Liver (tissue), 9 donors: ENCODE results near the gene PRSS12. TPM values are rescaled to one million over a fixed set of nuclear protein-coding genes. Genes with fewer than 3 reads are reported as not detected.

Experiments
- DNase-seq: peaks from one replicate; pipeline ENCODE4 v3.0.0-alpha.2; 2017; ENCODE audit warnings: low spot score
- H3K27ac ChIP-seq, 2 donors: one replicate each; pipeline ENCODE4 v1.7.0; 2013; ENCODE audit warnings: inconsistent platforms in 2 of 2, low read length in 2 of 2, control low read depth in 1 of 2, low read depth in 1 of 2, mild to moderate bottlenecking in 1 of 2
- H3K27me3 ChIP-seq, 4 donors: one replicate each; pipeline versions ENCODE4 v1.6.1 to v1.7.0; 2013; ENCODE audit warnings: low read length in 3 of 4, inconsistent platforms in 1 of 4, mild to moderate bottlenecking in 1 of 4, moderate library complexity in 1 of 4; ENCODE audit not compliant: control insufficient read depth in 4 of 4, insufficient read depth in 4 of 4
- H3K36me3 ChIP-seq, 4 donors: one replicate each; pipeline versions ENCODE4 v1.6.1 to v1.7.0; 2013; ENCODE audit warnings: low read length in 3 of 4, mild to moderate bottlenecking in 3 of 4, low read depth in 1 of 4, moderate library complexity in 1 of 4; ENCODE audit not compliant: control insufficient read depth in 4 of 4, insufficient read depth in 3 of 4
- H3K4me1 ChIP-seq, 4 donors: one replicate each; pipeline versions ENCODE4 v1.6.1 to v1.7.0; 2013; ENCODE audit warnings: low read length in 3 of 4, mild to moderate bottlenecking in 3 of 4, moderate library complexity in 1 of 4; ENCODE audit not compliant: control insufficient read depth in 4 of 4, insufficient read depth in 4 of 4
- H3K4me3 ChIP-seq, 3 donors: one replicate each; pipeline versions ENCODE4 v1.6.1 to v1.7.0; 2013; ENCODE audit warnings: low read length in 3 of 3, control low read depth in 1 of 3, low read depth in 1 of 3, mild to moderate bottlenecking in 1 of 3
- H3K9ac ChIP-seq, 2 donors: one replicate each; pipeline ENCODE4 v1.7.0; 2013; ENCODE audit warnings: low read length in 2 of 2, mild to moderate bottlenecking in 2 of 2, moderate library complexity in 2 of 2, control low read depth in 1 of 2, low read depth in 1 of 2
- H3K9me3 ChIP-seq, 4 donors: one replicate each; pipeline versions ENCODE4 v1.6.1 to v1.7.0; 2013; ENCODE audit warnings: low read length in 3 of 4; ENCODE audit not compliant: control insufficient read depth in 4 of 4
- EGR1 ChIP-seq, 2 donors: IDR thresholded peaks; 2 replicates each; pipeline ENCODE4 v1.6.1; 2016 to 2018; ENCODE audit warnings: antibody characterized with exemption in 2 of 2, low read depth in 2 of 2
- FOXA1 ChIP-seq: IDR thresholded peaks from 2 replicates; pipeline ENCODE4 v1.6.1; 2016; ENCODE audit warnings: antibody characterized with exemption
- FOXA2 ChIP-seq: IDR thresholded peaks from 2 replicates; pipeline ENCODE4 v1.6.1; 2016; ENCODE audit warnings: antibody characterized with exemption
- GABPA ChIP-seq, 2 donors: IDR thresholded peaks in 1 of 2; conservative IDR thresholded peaks in 1 of 2; 2 replicates each; pipeline ENCODE4 v1.6.1; 2016; ENCODE audit warnings: antibody characterized with exemption in 2 of 2, mild to moderate bottlenecking in 1 of 2, moderate library complexity in 1 of 2
- HNF4A ChIP-seq, 2 donors: conservative IDR thresholded peaks; 2 replicates each; pipeline ENCODE4 v1.6.1; 2016; ENCODE audit warnings: antibody characterized with exemption in 2 of 2, mild to moderate bottlenecking in 2 of 2
- HNF4G ChIP-seq: IDR thresholded peaks from 2 replicates; pipeline ENCODE4 v1.6.1; 2016; ENCODE audit warnings: antibody characterized with exemption
- JUND ChIP-seq, 2 donors: IDR thresholded peaks; 2 replicates each; pipeline ENCODE4 v1.6.1; 2016; ENCODE audit warnings: antibody characterized with exemption in 2 of 2
- NR2F2 ChIP-seq: IDR thresholded peaks from 2 replicates; pipeline ENCODE4 v1.6.1; 2016; ENCODE audit warnings: antibody characterized with exemption
- RAD21 ChIP-seq, 2 donors: IDR thresholded peaks; 2 replicates each; pipeline ENCODE4 v1.6.1; 2016; ENCODE audit warnings: antibody characterized with exemption in 2 of 2, mild to moderate bottlenecking in 2 of 2
- RXRA ChIP-seq, 2 donors: IDR thresholded peaks; 2 replicates each; pipeline ENCODE4 v1.6.1; 2017 to 2018; ENCODE audit warnings: antibody characterized with exemption in 2 of 2, mild to moderate bottlenecking in 1 of 2
- SP1 ChIP-seq: IDR thresholded peaks from 2 replicates; pipeline ENCODE4 v1.6.1; 2018; ENCODE audit warnings: antibody characterized with exemption, mild to moderate bottlenecking
- TAF1 ChIP-seq: conservative IDR thresholded peaks from 2 replicates; pipeline ENCODE4 v1.6.1; 2016; ENCODE audit warnings: antibody characterized with exemption, mild to moderate bottlenecking
- YY1 ChIP-seq: IDR thresholded peaks from 2 replicates; pipeline ENCODE4 v1.6.1; 2016; ENCODE audit warnings: antibody characterized with exemption, mild to moderate bottlenecking
- WGBS: extraction: QIAGEN DNeasy Blood & Tissue Kit; methylation state at CpG from one replicate; pipeline ENCODE4 v1.1.7; 2013; 5-methylcytosine and 5-hydroxymethylcytosine counted together
- polyA plus RNA-seq, 2 donors: library from polyadenylated mRNA; stranded (reverse) in 1 of 2; unstranded in 1 of 2; fragments of 200-250 nt in 1 of 2; fragments of >200 nt in 1 of 2; fragmentation: Nextera tagmentation in 1 of 2; extraction: Ambion mirVana in 1 of 2; gene quantifications; one replicate each; pipeline versions ENCODE4 v1.2.1 to v1.2.3, GENCODE V29; 2013 to 2015
- total RNA-seq, 2 donors: library from RNA; depleted of rRNA; stranded (reverse); fragments of >200 nt; gene quantifications; one replicate each; pipeline ENCODE4 v1.2.3, GENCODE V29; 2014
- TF ChIP-seq, protein P1 (sequence below): IDR thresholded peaks from 2 replicates; pipeline ENCODE4 v1.6.1; 2016; ENCODE audit warnings: antibody characterized with exemption
- TF ChIP-seq, protein P2 (sequence below): fragments of 150-350 bp; IDR thresholded peaks from 2 replicates; pipeline ENCODE4 v1.5.1; 2017; ENCODE audit warnings: improper control_type of control experiment, low read depth, low read length; ENCODE audit not compliant: missing input control
- TF ChIP-seq, protein P3 (sequence below): IDR thresholded peaks from 2 replicates; pipeline ENCODE4 v1.6.1; 2016; ENCODE audit warnings: antibody characterized with exemption
- TF ChIP-seq, protein P4 (sequence below): IDR thresholded peaks from 2 replicates; pipeline ENCODE4 v1.6.1; 2016; ENCODE audit warnings: antibody characterized with exemption, mild to moderate bottlenecking
- donor health status: healthy.
- donor health status: healthy.
- donor health status: healthy.
- donor health status: healthy.
- donor health status: healthy.

PRSS12 gene
- total and polyA plus RNA-seq, 4 donors, result 0.07 to 0.25 (median 0.10) TPM

DNA sequence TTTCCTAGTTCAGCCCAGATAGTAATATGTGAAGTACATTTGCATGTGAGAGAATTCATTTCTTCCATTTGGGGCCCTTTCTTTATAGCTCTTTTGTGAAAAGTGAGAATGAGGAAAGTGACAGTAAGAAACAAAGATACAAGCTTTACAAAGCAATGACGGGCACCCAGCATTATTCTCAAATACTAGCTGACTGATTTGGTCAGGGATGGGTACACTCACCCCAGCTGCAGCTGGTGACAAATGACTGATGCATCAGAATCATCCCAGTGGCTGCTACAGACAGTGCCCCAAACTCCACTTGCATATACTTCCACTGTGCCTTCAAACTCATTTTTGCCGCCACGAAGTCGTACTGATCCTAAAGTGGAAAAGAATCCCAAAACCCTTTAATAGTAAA, 14.8 kb downstream of the PRSS12 start:
- H3K4me1 ChIP-seq, result no peaks in the 10 kb centered on the region
- no peak overlapping the region for H3K9ac ChIP-seq
- TF ChIP-seq JUND (IDR thresholded peaks at IDR 0.05), result no peak
- no peak for TF ChIP-seq NR2F2
- TF ChIP-seq FOXA2, result no peak
- TF ChIP-seq GABPA (IDR thresholded peaks at IDR 0.05 in 1 of 2, conservative IDR thresholded peaks at IDR 0.05 in 1 of 2), result no peak
- TF ChIP-seq, protein P1, sequence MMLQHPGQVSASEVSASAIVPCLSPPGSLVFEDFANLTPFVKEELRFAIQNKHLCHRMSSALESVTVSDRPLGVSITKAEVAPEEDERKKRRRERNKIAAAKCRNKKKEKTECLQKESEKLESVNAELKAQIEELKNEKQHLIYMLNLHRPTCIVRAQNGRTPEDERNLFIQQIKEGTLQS, result no peak
- no peak for TF ChIP-seq HNF4G
- TF ChIP-seq EGR1 (IDR thresholded peaks at IDR 0.05; ENCODE audit: low read depth in 2 of 2), result no peak
- TF ChIP-seq RXRA (IDR thresholded peaks at IDR 0.05), result no peak
- TF ChIP-seq, protein P2, sequence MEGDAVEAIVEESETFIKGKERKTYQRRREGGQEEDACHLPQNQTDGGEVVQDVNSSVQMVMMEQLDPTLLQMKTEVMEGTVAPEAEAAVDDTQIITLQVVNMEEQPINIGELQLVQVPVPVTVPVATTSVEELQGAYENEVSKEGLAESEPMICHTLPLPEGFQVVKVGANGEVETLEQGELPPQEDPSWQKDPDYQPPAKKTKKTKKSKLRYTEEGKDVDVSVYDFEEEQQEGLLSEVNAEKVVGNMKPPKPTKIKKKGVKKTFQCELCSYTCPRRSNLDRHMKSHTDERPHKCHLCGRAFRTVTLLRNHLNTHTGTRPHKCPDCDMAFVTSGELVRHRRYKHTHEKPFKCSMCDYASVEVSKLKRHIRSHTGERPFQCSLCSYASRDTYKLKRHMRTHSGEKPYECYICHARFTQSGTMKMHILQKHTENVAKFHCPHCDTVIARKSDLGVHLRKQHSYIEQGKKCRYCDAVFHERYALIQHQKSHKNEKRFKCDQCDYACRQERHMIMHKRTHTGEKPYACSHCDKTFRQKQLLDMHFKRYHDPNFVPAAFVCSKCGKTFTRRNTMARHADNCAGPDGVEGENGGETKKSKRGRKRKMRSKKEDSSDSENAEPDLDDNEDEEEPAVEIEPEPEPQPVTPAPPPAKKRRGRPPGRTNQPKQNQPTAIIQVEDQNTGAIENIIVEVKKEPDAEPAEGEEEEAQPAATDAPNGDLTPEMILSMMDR, result no peak
- TF ChIP-seq, protein P3, sequence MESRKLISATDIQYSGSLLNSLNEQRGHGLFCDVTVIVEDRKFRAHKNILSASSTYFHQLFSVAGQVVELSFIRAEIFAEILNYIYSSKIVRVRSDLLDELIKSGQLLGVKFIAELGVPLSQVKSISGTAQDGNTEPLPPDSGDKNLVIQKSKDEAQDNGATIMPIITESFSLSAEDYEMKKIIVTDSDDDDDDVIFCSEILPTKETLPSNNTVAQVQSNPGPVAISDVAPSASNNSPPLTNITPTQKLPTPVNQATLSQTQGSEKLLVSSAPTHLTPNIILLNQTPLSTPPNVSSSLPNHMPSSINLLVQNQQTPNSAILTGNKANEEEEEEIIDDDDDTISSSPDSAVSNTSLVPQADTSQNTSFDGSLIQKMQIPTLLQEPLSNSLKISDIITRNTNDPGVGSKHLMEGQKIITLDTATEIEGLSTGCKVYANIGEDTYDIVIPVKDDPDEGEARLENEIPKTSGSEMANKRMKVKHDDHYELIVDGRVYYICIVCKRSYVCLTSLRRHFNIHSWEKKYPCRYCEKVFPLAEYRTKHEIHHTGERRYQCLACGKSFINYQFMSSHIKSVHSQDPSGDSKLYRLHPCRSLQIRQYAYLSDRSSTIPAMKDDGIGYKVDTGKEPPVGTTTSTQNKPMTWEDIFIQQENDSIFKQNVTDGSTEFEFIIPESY, result no peak
- no peak for TF ChIP-seq YY1
- TF ChIP-seq HNF4A (conservative IDR thresholded peaks at IDR 0.05), result no peak
- no peak for TF ChIP-seq FOXA1
- TF ChIP-seq TAF1, result no peak
- TF ChIP-seq, protein P4, sequence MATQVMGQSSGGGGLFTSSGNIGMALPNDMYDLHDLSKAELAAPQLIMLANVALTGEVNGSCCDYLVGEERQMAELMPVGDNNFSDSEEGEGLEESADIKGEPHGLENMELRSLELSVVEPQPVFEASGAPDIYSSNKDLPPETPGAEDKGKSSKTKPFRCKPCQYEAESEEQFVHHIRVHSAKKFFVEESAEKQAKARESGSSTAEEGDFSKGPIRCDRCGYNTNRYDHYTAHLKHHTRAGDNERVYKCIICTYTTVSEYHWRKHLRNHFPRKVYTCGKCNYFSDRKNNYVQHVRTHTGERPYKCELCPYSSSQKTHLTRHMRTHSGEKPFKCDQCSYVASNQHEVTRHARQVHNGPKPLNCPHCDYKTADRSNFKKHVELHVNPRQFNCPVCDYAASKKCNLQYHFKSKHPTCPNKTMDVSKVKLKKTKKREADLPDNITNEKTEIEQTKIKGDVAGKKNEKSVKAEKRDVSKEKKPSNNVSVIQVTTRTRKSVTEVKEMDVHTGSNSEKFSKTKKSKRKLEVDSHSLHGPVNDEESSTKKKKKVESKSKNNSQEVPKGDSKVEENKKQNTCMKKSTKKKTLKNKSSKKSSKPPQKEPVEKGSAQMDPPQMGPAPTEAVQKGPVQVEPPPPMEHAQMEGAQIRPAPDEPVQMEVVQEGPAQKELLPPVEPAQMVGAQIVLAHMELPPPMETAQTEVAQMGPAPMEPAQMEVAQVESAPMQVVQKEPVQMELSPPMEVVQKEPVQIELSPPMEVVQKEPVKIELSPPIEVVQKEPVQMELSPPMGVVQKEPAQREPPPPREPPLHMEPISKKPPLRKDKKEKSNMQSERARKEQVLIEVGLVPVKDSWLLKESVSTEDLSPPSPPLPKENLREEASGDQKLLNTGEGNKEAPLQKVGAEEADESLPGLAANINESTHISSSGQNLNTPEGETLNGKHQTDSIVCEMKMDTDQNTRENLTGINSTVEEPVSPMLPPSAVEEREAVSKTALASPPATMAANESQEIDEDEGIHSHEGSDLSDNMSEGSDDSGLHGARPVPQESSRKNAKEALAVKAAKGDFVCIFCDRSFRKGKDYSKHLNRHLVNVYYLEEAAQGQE, result no peak
- TF ChIP-seq SP1, result no peak
- no peak for TF ChIP-seq RAD21 (IDR thresholded peaks at IDR 0.05)
- no peaks in the 10 kb centered on the region for H3K9me3 ChIP-seq
- H3K27ac ChIP-seq, result no peak overlapping the region
- WGBS, result 97% methylated on average over 4 of the region's 4 CpGs
- no peak overlapping the region for H3K4me3 ChIP-seq
- no peaks in the 10 kb centered on the region for H3K36me3 ChIP-seq
- no peak for DNase-seq
- no peaks in the 10 kb centered on the region for H3K27me3 ChIP-seq

DNA sequence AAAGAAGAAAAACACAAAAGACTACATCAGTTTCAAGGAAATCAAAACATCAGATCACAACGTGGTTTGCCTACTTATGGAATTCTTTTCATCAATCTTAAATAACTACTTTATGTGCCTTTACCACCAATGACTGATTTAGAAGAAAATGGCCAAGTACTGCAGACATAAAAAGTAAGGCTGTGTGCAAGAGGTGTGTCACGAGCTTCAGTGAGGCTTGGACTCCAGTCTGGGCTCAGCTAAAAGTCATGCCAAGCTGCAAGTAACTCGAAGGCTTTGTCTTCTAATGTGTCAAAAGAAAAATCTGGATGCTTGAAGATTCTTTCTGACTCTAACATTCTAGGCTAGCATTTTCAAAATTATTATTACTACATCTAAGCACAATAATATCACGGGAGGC, 17.0 kb downstream of the PRSS12 start:
- no peak overlapping the region for H3K4me3 ChIP-seq
- H3K27ac ChIP-seq, result no peak overlapping the region
- no peaks in the 10 kb centered on the region for H3K9me3 ChIP-seq
- H3K27me3 ChIP-seq, result no peaks in the 10 kb centered on the region
- H3K9ac ChIP-seq, result no peak overlapping the region
- TF ChIP-seq GABPA (IDR thresholded peaks at IDR 0.05 in 1 of 2, conservative IDR thresholded peaks at IDR 0.05 in 1 of 2), result no peak
- TF ChIP-seq NR2F2, result no peak
- TF ChIP-seq SP1, result no peak
- TF ChIP-seq RXRA (IDR thresholded peaks at IDR 0.05), result no peak
- no peak for TF ChIP-seq EGR1 (IDR thresholded peaks at IDR 0.05; ENCODE audit: low read depth in 2 of 2)
- no peak for TF ChIP-seq RAD21 (IDR thresholded peaks at IDR 0.05)
- no peak for TF ChIP-seq YY1
- TF ChIP-seq, protein P1, result no peak
- no peak for TF ChIP-seq JUND (IDR thresholded peaks at IDR 0.05)
- TF ChIP-seq, protein P4, result no peak
- WGBS, result 80% methylated on average over 4 of the region's 4 CpGs
- H3K4me1 ChIP-seq, result no peaks in the 10 kb centered on the region
- no peak for DNase-seq
- H3K36me3 ChIP-seq, result no peaks in the 10 kb centered on the region
